Gastrocnemius medialis (tissue), 4 donors: ENCODE results near the gene RPA3.

Experiments
- CTCF ChIP-seq, 5 experiments: fragments of 450-650 bp in 3 of 5; fragments of 200-600 bp in 2 of 5; sonication (generic) in 2 of 5; IDR thresholded peaks in 4 of 5; conservative IDR thresholded peaks in 1 of 5; 1 replicate in 4 of 5; 2 replicates in 1 of 5; pipeline ENCODE4 v1.5.1; 2016 to 2019; ENCODE audit warnings: antibody characterized with exemption in 5 of 5, mild to moderate bottlenecking in 3 of 5, moderate library complexity in 3 of 5
- POLR2A ChIP-seq, 2 donors: fragments of 450-650 bp; IDR thresholded peaks; one replicate each; pipeline ENCODE4 v1.6.1; 2017; ENCODE audit warnings: antibody characterized with exemption in 2 of 2, mild to moderate bottlenecking in 2 of 2, moderate library complexity in 2 of 2

- TF ChIP-seq CTCF (IDR thresholded peaks at IDR 0.05 in 4 of 5, conservative IDR thresholded peaks at IDR 0.05 in 1 of 5): no peak
- no peak for TF ChIP-seq POLR2A (IDR thresholded peaks at IDR 0.05)
These were observed 53.4 kb downstream of the RPA3 start for GRCh38 chr7:7665031-7665430.
